ENCODE results near the gene NEURL4. TPM values are rescaled to one million over a fixed set of nuclear protein-coding genes. Genes with fewer than 3 reads are reported as not detected.
"Not testable (repeated sequence)": the region's sequence is repeated elsewhere in the genome, so short reads cannot be mapped to it uniquely, and the experiment has no call there.

The NEURL4 gene
- total RNA-seq, 1 donor from 2014 or later = 59.6 TPM

- peaks cover 13% of the 10 kb centered on the region for H3K36me3 Mint-ChIP-seq (ENCODE audit: low read depth)
- H3K27me3 Mint-ChIP-seq = no peaks in the 10 kb centered on the region
- no peaks in the 10 kb centered on the region for H3K9me3 Mint-ChIP-seq
- peak within 1 kb of the TSS; percentile 81 for H3K27ac Mint-ChIP-seq
- DNase-seq = peak; percentile 67
- peaks cover 24% of the 10 kb centered on the region for H3K4me1 Mint-ChIP-seq
- H3K4me3 Mint-ChIP-seq = peak within 1 kb of the TSS; percentile 36
- intact Hi-C loops (cut with micrococcal nuclease) = no loop called here
These were observed 25.9 kb upstream of the NEURL4 start, which contains the start of gene TMEM95 for GRCh38 chr17:7355053-7355452. TMEM95 (plus strand) TSS chr17:7355156; CDS start chr17:7355205, 49 bp downstream.

DNA sequence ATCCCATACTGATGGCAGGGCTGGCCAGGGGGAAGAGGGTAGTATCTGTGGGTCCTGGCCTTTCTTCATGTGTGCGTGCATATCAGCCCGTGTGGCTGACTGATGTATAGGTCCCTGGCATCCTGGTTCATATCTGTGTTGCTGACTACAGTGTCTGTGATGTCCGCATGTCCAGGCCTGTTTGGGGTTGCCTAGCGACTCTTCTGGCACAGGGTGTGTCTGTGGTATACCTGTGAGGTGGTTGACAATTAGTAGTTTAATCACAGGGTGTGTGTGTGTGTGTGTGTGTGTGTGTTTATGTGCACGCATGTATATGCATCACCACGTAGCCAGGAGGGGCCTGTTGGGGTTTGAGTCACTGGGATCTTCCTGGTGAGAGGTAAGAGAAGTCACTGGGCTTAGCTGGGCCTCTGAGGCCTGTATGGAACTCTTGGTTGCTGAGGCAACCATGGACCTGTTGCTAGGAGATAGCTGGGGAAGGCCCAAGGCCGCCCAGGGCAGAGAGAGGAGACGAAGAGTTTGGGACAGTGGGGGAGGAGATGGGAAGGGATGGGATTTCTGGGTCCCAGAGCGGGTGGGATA, 25.2 kb upstream of the NEURL4 start:
- peak overlapping the region; percentile 81 for H3K27ac Mint-ChIP-seq
- H3K4me3 Mint-ChIP-seq = peak overlapping the region; percentile 36
- H3K36me3 Mint-ChIP-seq (ENCODE audit: low read depth) = peaks cover 18% of the 10 kb centered on the region
- H3K4me1 Mint-ChIP-seq = peaks cover 28% of the 10 kb centered on the region
- no peaks in the 10 kb centered on the region for H3K9me3 Mint-ChIP-seq
- intact Hi-C loops (cut with micrococcal nuclease) = loop anchor here (5.0 kb wide), 1 partner anchor 128 kb away; the partner anchor contains the start of genes POLR2A and SLC35G6
- no peaks in the 10 kb centered on the region for H3K27me3 Mint-ChIP-seq
- peak; percentile 74 for DNase-seq

DNA sequence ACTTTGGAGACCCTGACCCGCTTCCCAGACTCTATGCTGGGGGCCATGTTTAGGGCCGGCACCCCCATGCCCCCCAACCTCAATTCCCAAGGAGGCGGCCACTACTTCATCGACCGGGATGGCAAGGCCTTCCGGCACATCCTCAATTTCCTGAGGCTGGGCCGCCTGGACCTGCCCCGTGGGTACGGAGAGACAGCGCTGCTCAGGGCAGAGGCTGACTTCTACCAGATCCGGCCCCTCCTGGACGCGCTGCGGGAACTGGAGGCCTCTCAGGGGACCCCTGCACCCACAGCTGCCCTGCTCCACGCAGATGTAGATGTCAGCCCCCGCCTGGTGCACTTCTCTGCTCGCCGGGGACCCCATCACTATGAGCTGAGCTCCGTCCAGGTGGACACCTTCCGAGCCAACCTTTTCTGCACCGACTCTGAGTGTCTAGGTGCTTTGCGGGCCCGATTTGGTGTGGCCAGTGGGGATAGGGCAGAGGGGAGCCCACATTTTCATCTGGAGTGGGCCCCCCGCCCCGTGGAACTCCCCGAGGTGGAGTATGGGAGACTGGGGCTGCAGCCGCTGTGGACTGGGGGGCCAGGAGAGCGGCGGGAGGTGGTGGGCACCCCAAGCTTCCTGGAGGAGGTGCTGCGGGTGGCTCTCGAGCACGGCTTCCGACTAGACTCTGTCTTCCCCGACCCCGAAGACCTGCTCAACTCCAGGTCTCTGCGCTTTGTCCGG, 23.9 kb upstream of the NEURL4 start:
- intact Hi-C loops (cut with micrococcal nuclease) = loop anchor here (2.0 to 5.0 kb wide), 3 partner anchors 52 to 129 kb away; partner anchors contain the start of genes POLR2A, SLC2A4, SLC35G6 and TMEM256
- no peaks in the 10 kb centered on the region for H3K9me3 Mint-ChIP-seq
- H3K36me3 Mint-ChIP-seq (ENCODE audit: low read depth) = peaks cover 25% of the 10 kb centered on the region
- H3K4me3 Mint-ChIP-seq = peak overlapping the region; percentile 88
- no peak for DNase-seq
- H3K27me3 Mint-ChIP-seq = no peaks in the 10 kb centered on the region
- H3K27ac Mint-ChIP-seq = peak overlapping the region; percentile 92
- H3K4me1 Mint-ChIP-seq = peaks cover 33% of the 10 kb centered on the region

DNA sequence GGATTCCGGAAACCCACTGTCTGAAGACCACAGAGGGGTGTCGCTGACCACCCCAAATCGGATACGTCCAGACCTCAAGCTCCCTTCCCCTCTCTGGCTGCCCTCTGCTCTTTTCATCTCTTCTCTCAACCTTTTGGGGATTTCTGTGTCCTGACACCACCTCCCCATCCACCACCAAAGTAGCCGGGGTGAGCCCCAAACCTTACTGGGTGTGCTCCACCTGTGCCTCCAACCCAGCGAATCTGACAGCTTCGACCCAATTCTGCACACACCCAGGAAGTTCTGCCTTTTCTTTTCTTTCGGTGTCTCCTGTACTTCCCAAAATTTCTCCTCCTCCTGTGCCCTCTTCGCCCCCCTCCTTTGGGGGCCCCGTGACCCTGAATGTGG, 23.4 kb upstream of the NEURL4 start:
- Mint-ChIP-seq H3K27me3 (no peaks in the 10 kb centered on the region), H3K36me3 (ENCODE audit: low read depth) (peaks cover 30% of the 10 kb centered on the region), H3K9me3 (no peaks in the 10 kb centered on the region), H3K27ac (peak overlapping the region; percentile 92), H3K4me1 (peaks cover 33% of the 10 kb centered on the region), H3K4me3 (peak overlapping the region; percentile 88)
- intact Hi-C loops (cut with micrococcal nuclease) = loop anchor here (2.0 to 5.0 kb wide), 3 partner anchors 52 to 130 kb away; partner anchors contain the start of genes POLR2A, SLC2A4, SLC35G6 and TMEM256
- DNase-seq = no peak

DNA sequence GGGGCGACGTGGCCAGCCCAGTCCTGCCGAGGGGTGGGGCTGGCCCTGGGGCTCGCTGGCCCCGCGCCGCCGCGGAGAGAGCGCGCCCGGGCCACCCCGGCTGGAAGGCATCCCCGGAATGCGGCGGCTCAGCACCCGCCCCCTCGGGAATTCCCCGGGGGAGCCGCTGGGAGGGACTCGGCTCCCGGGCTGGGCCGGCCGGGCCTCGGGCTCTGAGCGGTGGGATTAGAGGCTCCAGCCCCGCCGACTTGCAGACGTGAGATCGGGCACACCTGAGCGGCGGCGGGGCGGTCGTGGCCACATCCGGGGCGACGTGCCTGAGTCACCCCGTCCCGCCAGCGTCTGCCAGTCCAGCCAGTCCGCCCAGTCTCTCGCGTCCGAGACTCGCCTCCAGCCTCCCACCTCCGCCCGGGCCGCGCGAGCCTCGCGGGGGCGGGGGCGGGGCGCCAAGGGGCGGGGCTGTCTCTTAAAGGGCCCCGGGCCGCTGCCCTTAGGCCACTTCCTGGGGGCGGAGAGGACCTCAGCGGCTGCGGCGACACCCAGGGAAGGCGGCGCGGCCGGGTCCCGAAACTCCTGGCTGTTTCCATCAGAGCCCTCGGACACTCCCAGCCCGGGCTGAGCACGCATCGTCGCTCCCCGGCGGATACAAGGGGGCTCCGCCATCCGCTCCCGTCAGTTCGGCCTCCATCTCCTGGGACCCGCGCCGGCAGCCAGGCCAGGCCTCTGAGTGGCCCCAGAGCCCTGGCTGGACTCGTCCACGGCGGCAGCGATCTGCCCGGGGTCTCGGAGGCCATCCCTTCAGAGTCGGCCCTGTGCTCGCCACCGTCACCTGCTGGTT, 22.7 kb upstream of the NEURL4 start, which contains the start of gene KCTD11:
Gene KCTD11, plus strand, starts transcription at position 498 of the 838 bp plus-strand sequence.
- Mint-ChIP-seq H3K4me1 (peaks cover 33% of the 10 kb centered on the region), H3K4me3 (peak within 1 kb of the TSS; percentile 88), H3K9me3 (no peaks in the 10 kb centered on the region), H3K36me3 (ENCODE audit: low read depth) (peaks cover 35% of the 10 kb centered on the region), H3K27me3 (no peaks in the 10 kb centered on the region), H3K27ac (peak within 1 kb of the TSS; percentile 92)
- peak; percentile 94 for DNase-seq
- intact Hi-C loops (cut with micrococcal nuclease) = loop anchor here (1.0 to 5.0 kb wide), 5 partner anchors 15 to 130 kb away; partner anchors contain the start of genes ACAP1, POLR2A, SLC2A4 and SLC35G6

DNA sequence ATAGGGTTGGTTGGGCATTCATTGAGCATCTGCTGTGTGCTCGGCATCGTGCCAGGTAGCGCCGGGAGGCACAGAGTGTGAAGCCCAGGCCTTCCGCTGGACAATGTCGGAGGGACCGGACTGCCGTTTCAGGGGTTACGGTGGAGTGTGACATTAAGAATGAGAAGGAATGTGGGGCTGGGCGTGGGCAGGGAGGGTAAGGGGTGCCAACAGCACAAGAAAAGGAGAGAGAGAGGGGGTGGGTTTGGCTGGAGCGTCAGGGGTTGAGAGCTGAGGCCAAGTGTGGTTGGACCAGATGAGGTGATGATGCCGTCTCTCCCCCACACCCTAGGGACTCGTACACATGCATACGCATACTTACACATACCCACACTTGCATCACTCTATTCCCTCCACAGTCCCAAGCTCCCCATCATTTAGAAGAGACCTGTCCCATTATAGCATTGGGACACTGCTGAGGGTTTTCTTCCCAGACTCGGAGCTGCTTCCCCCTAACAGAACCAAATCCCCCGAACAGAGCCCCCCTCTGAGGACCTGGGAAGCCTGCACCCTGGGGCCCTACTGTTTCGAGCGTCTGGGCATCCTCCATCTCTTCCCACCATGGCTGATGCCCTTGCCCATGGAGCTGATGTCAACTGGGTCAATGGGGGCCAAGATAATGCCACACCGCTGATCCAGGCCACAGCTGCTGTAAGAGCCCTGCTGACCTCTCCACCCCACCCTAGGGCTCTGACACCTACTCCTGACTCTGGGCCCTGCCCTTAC, 19.5 kb upstream of the NEURL4 start:
- peak overlapping the region; percentile 75 for H3K27ac Mint-ChIP-seq
- intact Hi-C loops (cut with micrococcal nuclease) = no loop called here

DNA sequence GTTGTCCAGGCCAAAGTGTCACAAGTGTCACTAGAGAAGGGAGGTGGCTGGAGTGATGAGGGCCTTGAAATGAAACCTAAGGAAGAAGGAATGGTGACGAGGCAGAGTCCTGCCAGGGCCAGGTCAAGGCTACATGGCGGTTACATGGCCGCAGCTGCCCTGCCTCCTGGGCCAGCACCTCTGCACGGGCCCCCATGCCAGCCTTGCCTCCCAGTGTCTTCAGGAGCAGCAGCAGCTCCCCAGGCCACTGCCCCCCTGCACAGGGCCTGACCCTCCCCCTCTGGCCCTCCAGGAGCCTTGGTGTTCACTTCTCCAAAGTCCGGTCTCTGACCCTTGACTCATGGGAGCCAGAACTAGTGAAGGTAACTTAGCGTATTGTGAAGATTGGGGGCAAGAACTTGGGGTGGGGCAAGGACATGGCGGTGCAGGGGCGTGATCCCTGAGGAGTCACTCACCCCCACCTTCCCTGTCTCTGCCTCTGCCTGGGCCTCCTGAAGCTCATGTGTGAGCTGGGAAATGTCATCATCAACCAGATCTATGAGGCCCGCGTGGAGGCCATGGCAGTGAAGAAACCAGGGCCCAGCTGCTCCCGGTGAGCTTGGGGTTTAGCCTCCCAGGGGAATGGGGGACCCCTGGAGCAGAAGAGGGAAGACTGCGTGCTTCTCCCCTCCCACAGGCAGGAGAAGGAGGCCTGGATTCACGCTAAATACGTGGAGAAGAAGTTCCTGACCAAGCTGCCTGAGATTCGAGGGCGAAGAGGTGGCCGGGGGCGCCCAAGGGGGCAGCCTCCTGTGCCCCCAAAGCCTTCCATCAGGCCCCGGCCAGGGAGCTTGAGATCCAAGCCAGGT, 18.7 kb upstream of the NEURL4 start:
- peak; percentile 56 for DNase-seq
- Mint-ChIP-seq H3K9me3 (no peaks in the 10 kb centered on the region), H3K36me3 (ENCODE audit: low read depth) (peaks cover 49% of the 10 kb centered on the region), H3K27ac (peak overlapping the region; percentile 29), H3K27me3 (no peaks in the 10 kb centered on the region), H3K4me1 (peaks cover 19% of the 10 kb centered on the region), H3K4me3 (no peak overlapping the region)
- intact Hi-C loops (cut with micrococcal nuclease) = no loop called here

More for the DNA sequence above, 19.5 kb upstream of the NEURL4 start:
- Mint-ChIP-seq H3K9me3 (no peaks in the 10 kb centered on the region), H3K27me3 (no peaks in the 10 kb centered on the region), H3K4me3 (no peak overlapping the region), H3K4me1 (peaks cover 18% of the 10 kb centered on the region), H3K36me3 (ENCODE audit: low read depth) (peaks cover 46% of the 10 kb centered on the region)
- DNase-seq = peak; percentile 58

DNA sequence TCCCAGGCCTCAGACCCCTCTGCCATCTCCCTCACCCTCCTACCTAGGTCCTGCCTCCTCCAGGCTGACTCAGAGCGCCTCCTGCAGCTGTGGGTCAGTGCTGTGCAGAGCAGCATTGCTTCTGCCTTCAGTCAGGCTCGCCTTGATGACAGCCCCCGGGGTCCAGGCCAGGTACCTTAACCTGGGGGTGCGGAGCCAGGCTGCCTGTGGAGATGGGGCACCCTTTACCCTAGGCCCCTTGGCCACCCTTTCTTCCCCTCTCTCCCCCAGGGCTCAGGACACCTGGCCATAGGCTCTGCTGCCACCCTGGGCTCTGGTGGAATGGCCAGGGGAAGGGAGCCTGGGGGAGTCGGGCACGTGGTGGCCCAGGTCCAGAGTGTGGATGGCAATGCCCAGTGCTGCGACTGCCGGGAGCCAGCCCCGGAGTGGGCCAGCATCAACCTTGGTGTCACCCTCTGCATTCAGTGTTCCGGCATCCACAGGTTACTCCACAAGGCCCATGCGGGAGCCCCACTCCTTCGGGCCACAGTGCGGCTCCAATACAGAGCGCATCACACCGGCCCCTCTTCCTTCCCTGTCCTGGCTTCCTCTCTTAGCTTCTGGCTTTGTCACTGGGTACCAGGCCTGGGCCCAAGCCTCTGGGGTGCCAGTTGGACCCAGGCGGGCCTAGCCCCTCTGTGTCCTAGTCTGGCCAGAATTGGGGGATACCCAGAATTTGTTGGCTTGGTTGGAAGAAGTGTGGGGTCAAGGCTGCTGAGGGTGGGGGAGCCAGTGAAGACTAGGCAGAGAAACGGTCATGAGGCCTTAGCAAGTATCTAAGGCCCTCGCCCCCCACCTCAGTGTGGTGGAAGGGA, 17.9 kb upstream of the NEURL4 start:
- intact Hi-C loops (cut with micrococcal nuclease) = no loop called here
- Mint-ChIP-seq H3K27ac (no peak overlapping the region), H3K27me3 (no peaks in the 10 kb centered on the region), H3K36me3 (ENCODE audit: low read depth) (peaks cover 48% of the 10 kb centered on the region), H3K4me3 (no peak overlapping the region), H3K9me3 (no peaks in the 10 kb centered on the region), H3K4me1 (peaks cover 13% of the 10 kb centered on the region)
- DNase-seq = no peak

DNA sequence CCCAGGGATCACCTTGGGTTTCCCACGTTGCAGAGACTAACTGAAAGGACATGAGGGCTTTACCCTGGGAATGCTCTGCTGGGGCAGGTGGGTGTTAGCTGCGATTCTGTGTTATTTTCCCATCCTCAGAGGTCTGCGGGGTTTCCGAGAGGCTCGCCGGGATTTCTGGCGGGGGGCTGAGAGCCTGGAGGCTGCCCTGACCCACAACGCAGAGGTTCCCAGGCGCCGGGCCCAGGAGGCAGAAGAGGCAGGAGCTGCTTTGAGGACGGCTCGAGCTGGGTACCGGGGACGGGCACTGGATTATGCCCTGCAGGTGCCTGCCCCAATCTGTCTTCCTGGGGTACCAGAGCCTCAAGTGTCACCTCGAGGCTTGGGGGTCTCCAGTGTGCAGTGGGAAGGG, 14.1 kb upstream of the NEURL4 start:
- no peak for DNase-seq
- H3K4me3 Mint-ChIP-seq = no peak overlapping the region
- H3K27me3 Mint-ChIP-seq = no peaks in the 10 kb centered on the region
- no peak overlapping the region for H3K27ac Mint-ChIP-seq
- intact Hi-C loops (cut with micrococcal nuclease) = no loop called here
- peaks cover 46% of the 10 kb centered on the region for H3K36me3 Mint-ChIP-seq (ENCODE audit: low read depth)
- H3K9me3 Mint-ChIP-seq = no peaks in the 10 kb centered on the region
- H3K4me1 Mint-ChIP-seq = peaks cover 8% of the 10 kb centered on the region

- peaks cover 18% of the 10 kb centered on the region for H3K4me1 Mint-ChIP-seq
- peaks cover 44% of the 10 kb centered on the region for H3K36me3 Mint-ChIP-seq (ENCODE audit: low read depth)
- no peak overlapping the region for H3K4me3 Mint-ChIP-seq
- no peaks in the 10 kb centered on the region for H3K27me3 Mint-ChIP-seq
- no peaks in the 10 kb centered on the region for H3K9me3 Mint-ChIP-seq
- intact Hi-C loops (cut with micrococcal nuclease) = no loop called here
- peak overlapping the region; percentile 34 for H3K27ac Mint-ChIP-seq
- no peak for DNase-seq
These were observed 12.7 kb upstream of the NEURL4 start for GRCh38 chr17:7341842-7342241.

GRCh38 chr17:7340179-7340578, 11.0 kb upstream of the NEURL4 start:
- H3K27ac Mint-ChIP-seq = no peak overlapping the region
- H3K4me3 Mint-ChIP-seq = no peak overlapping the region
- no peak for DNase-seq
- intact Hi-C loops (cut with micrococcal nuclease) = no loop called here
- no peaks in the 10 kb centered on the region for H3K9me3 Mint-ChIP-seq
- H3K36me3 Mint-ChIP-seq (ENCODE audit: low read depth) = peaks cover 39% of the 10 kb centered on the region
- no peaks in the 10 kb centered on the region for H3K27me3 Mint-ChIP-seq
- H3K4me1 Mint-ChIP-seq = peaks cover 29% of the 10 kb centered on the region

- not testable (repeated sequence) for H3K27me3 Mint-ChIP-seq, H3K9me3 Mint-ChIP-seq
- peak; percentile 59 for DNase-seq
- peak overlapping the region; percentile 91 for H3K4me3 Mint-ChIP-seq
- intact Hi-C loops (cut with micrococcal nuclease) = loop anchor here (2.0 kb wide), 1 partner anchor 13 kb away; no protein-coding TSS in a partner anchor
- H3K27ac Mint-ChIP-seq = peak overlapping the region; percentile 86
- H3K4me1 Mint-ChIP-seq = peaks cover 37% of the 10 kb centered on the region
- peaks cover 29% of the 10 kb centered on the region for H3K36me3 Mint-ChIP-seq (ENCODE audit: low read depth)
These were observed 8.5 kb upstream of the NEURL4 start for GRCh38 chr17:7337600-7337999.

Data from activated CD4-positive, alpha-beta T cell treated with anti-CD3 and anti-CD28 coated beads, Interleukin-2, amount 10 ng/mL, durations not matched to agents 24 days and 14 days (primary cell).